ENCODE results near the gene RHBDD1.

DNA sequence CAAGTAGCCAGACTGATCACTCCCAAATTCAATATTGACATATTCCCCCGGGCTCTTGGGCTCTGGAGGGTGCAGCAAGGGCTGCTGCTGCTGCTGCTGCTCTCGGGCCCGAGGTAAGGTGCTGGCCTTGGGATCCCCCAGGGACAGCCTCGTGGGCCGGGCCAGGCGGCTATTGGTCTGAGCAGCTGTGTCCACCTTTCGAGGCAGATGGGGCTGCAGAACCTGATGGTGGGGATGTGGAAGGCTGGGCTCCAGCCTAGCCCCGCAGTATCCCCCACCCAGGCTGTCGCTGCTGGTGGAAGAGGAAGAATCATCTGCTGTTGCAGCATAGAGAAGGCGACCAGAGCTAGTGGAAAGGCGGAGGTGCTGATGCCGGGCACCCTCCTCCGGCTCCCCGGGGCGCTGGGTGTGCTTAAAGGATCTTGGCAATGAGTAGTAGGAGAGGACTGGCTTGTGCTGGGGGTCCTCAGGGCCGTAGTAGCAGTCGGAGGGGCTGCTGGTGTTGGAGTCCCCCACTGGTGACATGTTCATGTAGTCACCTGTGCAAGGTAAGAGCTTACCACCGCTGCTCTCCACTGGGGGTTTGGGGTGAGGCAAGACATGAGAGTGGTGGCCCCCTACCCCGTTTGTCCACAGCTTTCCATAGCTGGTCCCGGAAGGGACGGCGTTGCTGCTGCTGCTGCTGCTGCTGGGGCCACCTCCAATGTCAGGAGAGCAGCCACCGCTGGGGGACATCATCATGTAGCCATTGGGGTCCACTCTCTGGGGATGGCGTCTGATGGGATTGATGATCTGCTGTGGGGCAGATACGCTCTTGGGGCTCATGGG lies 39.6 kb upstream of the RHBDD1 start:
- TF ChIP-seq POLR2A (IDR thresholded peaks at IDR 0.05; ENCODE audit: low read length) = no peak
- TF ChIP-seq GATA1 (IDR thresholded peaks at IDR 0.05; ENCODE audit: low read depth, low read length) = no peak

Measured in erythroblast (primary cell).